ENCODE results near the gene PHC2.

Gene PHC2

DNA sequence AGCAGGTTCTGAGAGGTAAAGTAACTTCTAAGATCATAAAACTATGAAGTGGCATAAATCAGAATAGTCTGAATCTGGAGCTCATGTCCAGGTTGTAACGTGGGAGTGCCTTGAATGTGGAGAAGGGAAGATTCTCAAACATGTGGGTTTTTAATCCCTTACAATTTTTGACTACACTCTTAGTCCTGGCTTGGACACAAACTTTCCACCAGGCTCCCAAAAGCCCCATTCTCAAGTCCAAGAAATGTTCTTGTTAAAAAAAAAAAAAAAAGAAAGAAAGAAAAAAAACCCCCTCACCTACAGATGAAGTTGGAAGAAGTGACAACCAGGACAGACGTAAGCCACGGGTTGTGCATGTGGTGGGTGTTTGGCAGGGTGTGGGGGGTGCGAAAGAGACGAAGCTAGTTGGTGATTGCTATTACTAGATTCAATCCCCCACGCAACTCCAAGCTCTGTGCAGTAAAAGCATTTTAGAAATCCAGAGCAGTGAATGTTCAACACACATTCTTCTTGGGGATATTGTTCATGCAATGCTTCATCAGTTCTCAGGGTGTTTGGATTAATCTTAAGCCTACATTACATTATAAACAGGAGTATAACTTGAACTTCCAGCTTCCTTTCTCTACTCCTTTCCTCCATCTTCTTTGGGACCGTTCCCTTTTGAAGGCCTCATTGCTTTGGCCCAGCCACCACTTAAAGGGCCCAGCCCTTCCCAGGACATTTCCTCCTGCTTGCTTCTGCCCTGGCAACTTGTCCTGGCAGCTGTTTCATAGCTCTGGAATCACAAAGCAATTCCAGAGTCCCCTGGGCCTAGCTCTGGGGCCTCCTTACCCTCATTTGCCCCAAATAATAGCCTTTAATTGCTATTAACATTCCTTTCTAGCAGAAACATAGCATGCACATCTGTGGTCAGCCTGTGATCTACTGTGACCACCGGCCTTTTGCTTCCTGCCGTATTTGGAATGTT is 41.8 kb downstream of the PHC2 start:
- TF ChIP-seq, protein P1, sequence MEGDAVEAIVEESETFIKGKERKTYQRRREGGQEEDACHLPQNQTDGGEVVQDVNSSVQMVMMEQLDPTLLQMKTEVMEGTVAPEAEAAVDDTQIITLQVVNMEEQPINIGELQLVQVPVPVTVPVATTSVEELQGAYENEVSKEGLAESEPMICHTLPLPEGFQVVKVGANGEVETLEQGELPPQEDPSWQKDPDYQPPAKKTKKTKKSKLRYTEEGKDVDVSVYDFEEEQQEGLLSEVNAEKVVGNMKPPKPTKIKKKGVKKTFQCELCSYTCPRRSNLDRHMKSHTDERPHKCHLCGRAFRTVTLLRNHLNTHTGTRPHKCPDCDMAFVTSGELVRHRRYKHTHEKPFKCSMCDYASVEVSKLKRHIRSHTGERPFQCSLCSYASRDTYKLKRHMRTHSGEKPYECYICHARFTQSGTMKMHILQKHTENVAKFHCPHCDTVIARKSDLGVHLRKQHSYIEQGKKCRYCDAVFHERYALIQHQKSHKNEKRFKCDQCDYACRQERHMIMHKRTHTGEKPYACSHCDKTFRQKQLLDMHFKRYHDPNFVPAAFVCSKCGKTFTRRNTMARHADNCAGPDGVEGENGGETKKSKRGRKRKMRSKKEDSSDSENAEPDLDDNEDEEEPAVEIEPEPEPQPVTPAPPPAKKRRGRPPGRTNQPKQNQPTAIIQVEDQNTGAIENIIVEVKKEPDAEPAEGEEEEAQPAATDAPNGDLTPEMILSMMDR (IDR thresholded peaks at IDR 0.05): no peak

DNA sequence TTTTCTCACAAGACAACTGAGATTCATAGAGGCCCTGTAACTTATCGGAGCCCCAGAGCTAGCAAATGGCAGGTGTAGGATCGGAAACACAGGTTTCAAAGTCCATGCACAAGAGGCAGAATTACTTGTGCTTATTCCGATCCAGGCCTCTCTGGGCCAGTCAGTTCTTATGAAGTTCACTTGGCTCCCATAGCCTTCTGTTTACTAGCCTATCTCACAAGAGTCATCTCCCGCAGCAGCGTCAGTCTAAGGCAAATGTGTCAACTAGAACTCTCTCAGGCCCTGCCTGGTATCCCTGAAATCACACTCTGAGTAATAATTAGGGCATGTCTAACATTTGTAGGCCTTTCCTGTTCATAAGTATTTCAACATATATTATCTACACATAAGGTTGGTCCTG is 43.3 kb downstream of the PHC2 start:
- Histone ChIP-seq H3K9me3 (no peaks in the 10 kb centered on the region), H3K27ac (no peak overlapping the region), H3K27me3 (no peaks in the 10 kb centered on the region), H3K4me1 (peaks cover 0 to 40% (median 23%) of the 10 kb centered on the region in 4 donors), H3K36me3 (no peaks in the 10 kb centered on the region), H3K4me3 (no peak overlapping the region)
- no peak for DNase-seq
- intact Hi-C loops (cut with DNase I; ENCODE audit: low total_unique reads): no loop called here
- TF ChIP-seq, protein P1 (IDR thresholded peaks at IDR 0.05): no peak

More for the DNA sequence above, 41.8 kb downstream of the PHC2 start:
- no peak for DNase-seq
- Histone ChIP-seq H3K27ac (peak overlapping the region; percentile 41 to 66), H3K9me3 (no peaks in the 10 kb centered on the region), H3K4me3 (no peak overlapping the region), H3K27me3 (no peaks in the 10 kb centered on the region), H3K36me3 (no peaks in the 10 kb centered on the region), H3K4me1 (peaks cover 0 to 33% (median 14%) of the 10 kb centered on the region in 4 donors)
- intact Hi-C loops (cut with DNase I; ENCODE audit: low total_unique reads): no loop called here

DNA sequence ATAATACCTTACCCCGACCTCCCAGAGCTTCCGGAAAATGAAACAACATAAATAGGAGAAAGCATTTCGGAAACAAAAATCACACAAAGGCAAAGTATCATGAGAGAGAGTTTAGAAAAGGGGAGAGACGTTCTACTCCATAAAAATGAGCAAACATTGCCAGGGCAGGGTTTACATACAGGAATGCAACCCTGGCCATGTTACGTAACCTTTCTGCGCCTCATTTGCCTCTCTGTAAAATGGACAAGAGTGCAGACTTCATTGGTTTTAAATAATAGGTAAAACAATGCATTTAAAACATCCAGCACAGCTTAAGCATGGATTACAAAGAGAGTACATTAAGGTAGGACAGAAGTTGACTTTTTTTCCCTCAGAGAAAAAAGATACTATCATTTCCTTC is 45.6 kb downstream of the PHC2 start:
- no peaks in the 10 kb centered on the region for H3K9me3 ChIP-seq
- DNase-seq: no peak
- no peaks in the 10 kb centered on the region for H3K36me3 ChIP-seq
- H3K27ac ChIP-seq: no peak overlapping the region
- no peaks in the 10 kb centered on the region for H3K27me3 ChIP-seq
- H3K4me3 ChIP-seq: no peak overlapping the region
- intact Hi-C loops (cut with DNase I; ENCODE audit: low total_unique reads): no loop called here
- TF ChIP-seq, protein P1 (IDR thresholded peaks at IDR 0.05): no peak
- peaks cover 0 to 35% (median 25%) of the 10 kb centered on the region in 4 donors for H3K4me1 ChIP-seq

DNA sequence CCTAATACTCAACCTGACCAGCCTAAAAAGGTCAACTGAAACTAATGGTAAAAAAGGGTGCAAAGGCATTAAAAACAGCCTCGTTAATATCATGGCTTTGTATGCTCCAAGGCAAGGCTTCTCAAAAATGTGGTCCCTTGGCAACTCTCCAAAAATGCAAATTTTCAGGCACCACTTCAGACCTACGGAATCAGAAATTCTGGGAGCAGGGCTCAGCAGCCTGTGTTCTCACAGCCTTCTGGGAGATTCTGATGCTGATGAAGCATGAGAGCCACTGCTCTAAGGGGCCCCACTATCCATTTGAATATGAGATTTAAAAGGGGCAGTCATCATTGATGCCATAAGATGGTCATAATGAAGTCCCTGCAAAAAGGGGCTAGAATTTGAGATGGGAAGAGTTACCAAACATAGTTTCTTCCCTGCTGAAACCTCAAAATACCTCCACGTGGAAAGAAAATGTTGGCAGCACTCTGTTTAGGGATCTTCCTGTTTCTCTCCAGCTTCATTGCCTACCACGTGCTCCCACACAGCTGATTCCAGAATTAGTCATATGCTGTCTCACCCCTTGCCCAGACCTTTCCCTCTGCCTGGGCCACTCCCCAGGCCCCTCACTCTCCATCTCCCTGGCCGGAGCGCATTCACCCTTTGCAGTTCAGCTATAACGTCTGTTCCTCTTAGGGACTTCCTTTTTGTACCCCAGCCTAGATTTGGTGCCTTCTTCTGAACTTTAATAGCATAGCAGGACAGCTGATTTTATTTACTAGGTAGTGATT is 46.7 kb downstream of the PHC2 start:
- H3K27ac ChIP-seq: peak overlapping the region; percentile 2 to 31
- intact Hi-C loops (cut with DNase I; ENCODE audit: low total_unique reads): no loop called here
- H3K36me3 ChIP-seq: no peaks in the 10 kb centered on the region
- no peak overlapping the region for H3K4me3 ChIP-seq
- TF ChIP-seq, protein P1 (IDR thresholded peaks at IDR 0.05): no peak
- no peaks in the 10 kb centered on the region for H3K27me3 ChIP-seq
- DNase-seq: no peak
- peaks cover 0 to 25% (median 18%) of the 10 kb centered on the region in 4 donors for H3K4me1 ChIP-seq
- H3K9me3 ChIP-seq: no peaks in the 10 kb centered on the region

DNA sequence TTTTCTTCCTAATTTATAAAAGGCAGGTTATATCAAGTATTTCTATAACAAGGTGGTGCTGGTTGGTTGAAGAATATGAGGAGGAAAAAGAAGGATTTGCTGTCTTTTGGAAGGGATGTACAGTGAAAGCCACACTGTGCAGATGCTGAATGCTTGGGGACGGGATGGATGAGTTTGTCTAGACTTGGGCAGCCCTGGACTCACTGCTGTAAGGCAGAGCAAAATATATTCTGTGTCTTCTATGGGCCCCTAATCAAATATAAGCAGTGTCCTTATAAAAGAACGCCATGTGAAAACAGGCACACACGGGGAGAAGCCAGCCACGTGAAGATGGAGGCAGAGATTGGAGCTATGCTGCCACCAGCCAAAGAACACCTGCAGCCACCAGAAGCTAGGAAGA is 47.4 kb downstream of the PHC2 start:
- intact Hi-C loops (cut with DNase I; ENCODE audit: low total_unique reads): no loop called here
- Histone ChIP-seq H3K9me3 (no peaks in the 10 kb centered on the region), H3K27me3 (no peaks in the 10 kb centered on the region), H3K4me1 (peaks cover 0 to 21% (median 14%) of the 10 kb centered on the region in 4 donors), H3K4me3 (no peak overlapping the region), H3K27ac (no peak overlapping the region), H3K36me3 (no peaks in the 10 kb centered on the region)
- DNase-seq: no peak
- TF ChIP-seq, protein P1 (IDR thresholded peaks at IDR 0.05): no peak
